ENCODE results near the gene SS18.

Gene SS18

DNA sequence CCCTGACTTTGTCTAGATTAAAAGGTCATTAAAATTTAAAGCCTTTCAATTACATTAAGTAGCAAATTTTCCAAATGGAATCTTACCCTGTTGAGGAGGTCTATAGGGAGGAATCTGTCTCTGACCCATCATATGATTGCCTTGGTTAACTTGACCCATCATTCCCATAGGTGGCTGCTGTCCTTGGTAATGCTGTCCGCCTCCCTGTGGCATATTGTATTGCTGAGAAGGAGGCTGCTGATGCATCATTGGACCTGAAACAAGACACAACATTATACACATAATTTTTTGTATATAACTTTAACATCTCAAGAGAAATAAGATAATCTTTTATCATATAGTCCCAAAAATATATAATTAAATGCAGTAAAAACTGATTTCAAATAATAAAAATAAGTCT, 51.2 kb downstream of the SS18 start:
- peaks cover 18% of the 10 kb centered on the region for H3K79me2 ChIP-seq (ENCODE audit: control insufficient read depth, low read length)
- H3K9me2 ChIP-seq (replicated peaks; ENCODE audit: control insufficient read depth, low read length) = no peaks in the 10 kb centered on the region
- H4K20me1 ChIP-seq (ENCODE audit: control insufficient read depth, insufficient read depth, low read depth, low read length) = no peaks in the 10 kb centered on the region
- H3K36me3 ChIP-seq (ENCODE audit: control insufficient read depth, low read length) = peaks cover 83% of the 10 kb centered on the region
- peaks cover 9% of the 10 kb centered on the region; the same call in 1 of the 2 replicates for H3F3A ChIP-seq (ENCODE audit: control insufficient read depth, insufficient read depth)
- no peak for TF ChIP-seq EZH2phosphoT487 (IDR thresholded peaks at IDR 0.05; ENCODE audit: borderline replicate concordance, low read length)
- TF ChIP-seq, protein P1, sequence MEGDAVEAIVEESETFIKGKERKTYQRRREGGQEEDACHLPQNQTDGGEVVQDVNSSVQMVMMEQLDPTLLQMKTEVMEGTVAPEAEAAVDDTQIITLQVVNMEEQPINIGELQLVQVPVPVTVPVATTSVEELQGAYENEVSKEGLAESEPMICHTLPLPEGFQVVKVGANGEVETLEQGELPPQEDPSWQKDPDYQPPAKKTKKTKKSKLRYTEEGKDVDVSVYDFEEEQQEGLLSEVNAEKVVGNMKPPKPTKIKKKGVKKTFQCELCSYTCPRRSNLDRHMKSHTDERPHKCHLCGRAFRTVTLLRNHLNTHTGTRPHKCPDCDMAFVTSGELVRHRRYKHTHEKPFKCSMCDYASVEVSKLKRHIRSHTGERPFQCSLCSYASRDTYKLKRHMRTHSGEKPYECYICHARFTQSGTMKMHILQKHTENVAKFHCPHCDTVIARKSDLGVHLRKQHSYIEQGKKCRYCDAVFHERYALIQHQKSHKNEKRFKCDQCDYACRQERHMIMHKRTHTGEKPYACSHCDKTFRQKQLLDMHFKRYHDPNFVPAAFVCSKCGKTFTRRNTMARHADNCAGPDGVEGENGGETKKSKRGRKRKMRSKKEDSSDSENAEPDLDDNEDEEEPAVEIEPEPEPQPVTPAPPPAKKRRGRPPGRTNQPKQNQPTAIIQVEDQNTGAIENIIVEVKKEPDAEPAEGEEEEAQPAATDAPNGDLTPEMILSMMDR (IDR thresholded peaks at IDR 0.05; ENCODE audit: low read depth, low read length, poor library complexity, severe bottlenecking) = no peak
- no peak overlapping the region for H3K27ac ChIP-seq (ENCODE audit: low read depth, low read length)
- H3K4me2 ChIP-seq (ENCODE audit: low read length) = no peak overlapping the region
- H3K4me1 ChIP-seq (ENCODE audit: control insufficient read depth, low read length) = no peaks in the 10 kb centered on the region
- no peaks in the 10 kb centered on the region for H3K27me3 ChIP-seq (ENCODE audit: control insufficient read depth, low read length)
- H3K4me3 ChIP-seq (ENCODE audit: low read length) = no peak overlapping the region
- no peaks in the 10 kb centered on the region for H3K9me3 ChIP-seq (ENCODE audit: control insufficient read depth, insufficient read depth, low read length)

DNA sequence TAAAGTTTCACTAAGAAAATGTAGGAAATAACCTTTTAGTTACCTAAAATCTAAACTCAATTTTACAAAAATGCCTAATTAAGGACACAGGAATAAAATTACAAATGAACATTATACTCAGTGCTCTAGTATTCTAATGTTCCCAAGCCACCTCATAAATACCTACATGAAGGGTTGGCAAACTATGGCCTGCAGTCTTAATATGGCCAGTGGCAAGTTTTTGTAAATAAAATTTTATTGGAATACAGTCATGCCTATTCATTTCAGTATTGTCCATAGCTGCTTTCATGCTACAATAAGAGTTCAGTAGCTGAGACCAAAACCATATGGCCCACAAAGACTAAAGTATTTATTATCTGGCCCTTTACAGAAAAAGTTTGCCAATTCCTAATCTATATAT, 53.8 kb downstream of the SS18 start:
- no peak overlapping the region for H3K27ac ChIP-seq (ENCODE audit: low read depth, low read length)
- H3K4me2 ChIP-seq (ENCODE audit: low read length) = no peak overlapping the region
- TF ChIP-seq, protein P1 (IDR thresholded peaks at IDR 0.05; ENCODE audit: low read depth, low read length, poor library complexity, severe bottlenecking) = no peak
- TF ChIP-seq EZH2phosphoT487 (IDR thresholded peaks at IDR 0.05; ENCODE audit: borderline replicate concordance, low read length) = no peak
- H3F3A ChIP-seq (ENCODE audit: control insufficient read depth, insufficient read depth) = peaks cover 9% of the 10 kb centered on the region; the same call in 1 of the 2 replicates
- no peak overlapping the region for H3K4me3 ChIP-seq (ENCODE audit: low read length)
- H3K4me1 ChIP-seq (ENCODE audit: control insufficient read depth, low read length) = no peaks in the 10 kb centered on the region
- no peaks in the 10 kb centered on the region for H3K27me3 ChIP-seq (ENCODE audit: control insufficient read depth, low read length)
- H3K9me2 ChIP-seq (replicated peaks; ENCODE audit: control insufficient read depth, low read length) = no peaks in the 10 kb centered on the region
- H3K36me3 ChIP-seq (ENCODE audit: control insufficient read depth, low read length) = peaks cover 94% of the 10 kb centered on the region
- peaks cover 11% of the 10 kb centered on the region for H3K79me2 ChIP-seq (ENCODE audit: control insufficient read depth, low read length)
- H4K20me1 ChIP-seq (ENCODE audit: control insufficient read depth, insufficient read depth, low read depth, low read length) = no peaks in the 10 kb centered on the region
- no peaks in the 10 kb centered on the region for H3K9me3 ChIP-seq (ENCODE audit: control insufficient read depth, insufficient read depth, low read length)

DNA sequence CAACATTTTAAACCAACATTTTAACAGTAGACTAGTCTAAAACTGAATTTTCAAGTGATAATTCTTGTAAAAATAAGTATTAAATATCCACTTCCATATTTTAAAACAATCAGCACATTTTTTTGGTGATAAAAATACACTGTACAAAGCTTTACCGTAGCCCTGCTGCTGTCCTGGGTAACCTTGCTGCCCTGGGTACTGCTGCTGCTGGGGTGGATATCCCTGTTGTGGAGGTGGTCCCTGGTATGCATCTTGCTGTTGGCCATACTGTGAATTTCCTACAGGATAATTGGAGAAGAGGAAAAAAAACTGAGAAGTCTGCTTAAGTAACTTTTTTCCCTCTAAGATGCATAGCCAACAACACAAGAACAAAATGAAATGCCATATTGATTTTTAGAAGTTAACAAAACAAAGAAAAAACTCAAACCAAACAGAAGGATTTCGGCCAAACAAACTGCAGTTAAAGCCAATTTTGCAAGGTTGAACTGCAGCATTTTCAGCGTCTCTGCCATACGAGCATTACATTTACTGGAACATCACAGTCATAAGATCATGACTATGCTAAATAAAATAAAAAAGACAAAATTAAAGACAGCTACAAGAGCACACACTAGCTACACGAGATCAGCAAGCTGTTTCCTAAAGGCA, 55.4 kb downstream of the SS18 start:
- H3K27ac ChIP-seq (ENCODE audit: low read depth, low read length) = no peak overlapping the region
- peaks cover 9% of the 10 kb centered on the region; the same call in 1 of the 2 replicates for H3F3A ChIP-seq (ENCODE audit: control insufficient read depth, insufficient read depth)
- H3K9me2 ChIP-seq (replicated peaks; ENCODE audit: control insufficient read depth, low read length) = no peaks in the 10 kb centered on the region
- no peaks in the 10 kb centered on the region for H4K20me1 ChIP-seq (ENCODE audit: control insufficient read depth, insufficient read depth, low read depth, low read length)
- no peak overlapping the region for H3K4me2 ChIP-seq (ENCODE audit: low read length)
- H3K9me3 ChIP-seq (ENCODE audit: control insufficient read depth, insufficient read depth, low read length) = no peaks in the 10 kb centered on the region
- TF ChIP-seq, protein P1 (IDR thresholded peaks at IDR 0.05; ENCODE audit: low read depth, low read length, poor library complexity, severe bottlenecking) = no peak
- TF ChIP-seq EZH2phosphoT487 (IDR thresholded peaks at IDR 0.05; ENCODE audit: borderline replicate concordance, low read length) = no peak
- H3K4me1 ChIP-seq (ENCODE audit: control insufficient read depth, low read length) = no peaks in the 10 kb centered on the region
- no peak overlapping the region for H3K4me3 ChIP-seq (ENCODE audit: low read length)
- no peaks in the 10 kb centered on the region for H3K27me3 ChIP-seq (ENCODE audit: control insufficient read depth, low read length)
- peaks cover 97% of the 10 kb centered on the region for H3K36me3 ChIP-seq (ENCODE audit: control insufficient read depth, low read length)
- H3K79me2 ChIP-seq (ENCODE audit: control insufficient read depth, low read length) = peaks cover 3% of the 10 kb centered on the region

Measured in DOHH2 (cell line).